ENCODE measurements around the gene TBC1D22A. TPM values are rescaled to one million over a fixed set of nuclear protein-coding genes. Genes with fewer than 3 reads are reported as not detected.

Gene TBC1D22A
- total RNA-seq, 1 experiment from 2014 or later = 20.9 TPM

DNA sequence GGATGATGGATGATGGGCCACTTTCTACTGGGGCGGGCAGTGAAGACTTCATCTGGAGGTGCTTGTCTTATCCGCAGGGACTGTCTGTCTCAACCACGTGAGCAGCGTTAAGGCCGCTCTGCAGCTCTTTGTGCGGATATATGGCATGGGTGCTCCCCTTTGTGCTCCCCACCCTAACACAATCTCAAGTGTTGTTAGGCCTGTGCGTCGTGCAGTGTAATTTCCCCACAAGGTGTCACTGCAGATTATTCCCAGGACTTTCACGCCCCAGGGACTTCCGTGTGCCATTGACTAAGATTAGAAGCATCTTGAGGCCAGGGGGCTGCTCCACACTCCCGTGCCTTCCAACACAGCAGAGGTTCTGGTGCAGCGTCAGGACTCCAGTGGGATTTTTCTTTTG, 65.3 kb downstream of the TBC1D22A start:
- no peak for DNase-seq (ENCODE audit: low read depth, low spot score)
- no peak overlapping the region for H2AFZ ChIP-seq (ENCODE audit: low read depth, low read length, poor library complexity, severe bottlenecking)
- BruUV-seq (replicated peaks) = no TSS peak
- no peak overlapping the region for H3K4me2 ChIP-seq (ENCODE audit: low read length)
- RAD21 ChIA-PET (ENCODE audit: low non-redundant PET in 1 of 2, low total read pairs in 2 of 2, uncharacterized antibody in 2 of 2, unreplicated experiment in 2 of 2) = no interaction called here
- no peaks in the 10 kb centered on the region for H3K36me3 ChIP-seq (ENCODE audit: control insufficient read depth in 1 of 2, insufficient read depth in 2 of 2, low read length in 2 of 2)
- 0 out of 2 replicates have a peak, but pooled peaks have one; percentile 26 for ATAC-seq
- no peaks in the 10 kb centered on the region for H3K9me3 ChIP-seq (ENCODE audit: control insufficient read depth in 1 of 2, insufficient read depth in 1 of 2, low read depth in 1 of 2, low read length in 2 of 2)
- CTCF ChIA-PET = no interaction called here
- no peaks in the 10 kb centered on the region for H3K9me2 ChIP-seq (ENCODE audit: insufficient read depth)
- no peak for TF ChIP-seq JUND (IDR thresholded peaks at IDR 0.05)
- TF ChIP-seq, protein P1, sequence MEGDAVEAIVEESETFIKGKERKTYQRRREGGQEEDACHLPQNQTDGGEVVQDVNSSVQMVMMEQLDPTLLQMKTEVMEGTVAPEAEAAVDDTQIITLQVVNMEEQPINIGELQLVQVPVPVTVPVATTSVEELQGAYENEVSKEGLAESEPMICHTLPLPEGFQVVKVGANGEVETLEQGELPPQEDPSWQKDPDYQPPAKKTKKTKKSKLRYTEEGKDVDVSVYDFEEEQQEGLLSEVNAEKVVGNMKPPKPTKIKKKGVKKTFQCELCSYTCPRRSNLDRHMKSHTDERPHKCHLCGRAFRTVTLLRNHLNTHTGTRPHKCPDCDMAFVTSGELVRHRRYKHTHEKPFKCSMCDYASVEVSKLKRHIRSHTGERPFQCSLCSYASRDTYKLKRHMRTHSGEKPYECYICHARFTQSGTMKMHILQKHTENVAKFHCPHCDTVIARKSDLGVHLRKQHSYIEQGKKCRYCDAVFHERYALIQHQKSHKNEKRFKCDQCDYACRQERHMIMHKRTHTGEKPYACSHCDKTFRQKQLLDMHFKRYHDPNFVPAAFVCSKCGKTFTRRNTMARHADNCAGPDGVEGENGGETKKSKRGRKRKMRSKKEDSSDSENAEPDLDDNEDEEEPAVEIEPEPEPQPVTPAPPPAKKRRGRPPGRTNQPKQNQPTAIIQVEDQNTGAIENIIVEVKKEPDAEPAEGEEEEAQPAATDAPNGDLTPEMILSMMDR (IDR thresholded peaks at IDR 0.05 in 2 of 3, conservative IDR thresholded peaks at IDR 0.05 in 1 of 3; ENCODE audit: borderline replicate concordance in 1 of 3, insufficient read depth in 1 of 3, low read depth in 2 of 3, low read length in 2 of 3) = 0 out of 6 replicates have a peak, but pooled peaks of 1 of the 3 experiments have one; percentile 13
- no peak overlapping the region for H3K4me3 ChIP-seq (replicated peaks in 1 of 2; ENCODE audit: low read depth in 1 of 2, low read length in 2 of 2)
- intact Hi-C loops (cut with micrococcal nuclease) = no loop called here
- peaks cover 19 to 27% of the 10 kb centered on the region in 2 experiments for H3K4me1 ChIP-seq (ENCODE audit: control insufficient read depth in 1 of 2, insufficient read depth in 2 of 2, low read length in 2 of 2)
- no peaks in the 10 kb centered on the region for H4K20me1 ChIP-seq (ENCODE audit: insufficient read depth)
- H3K79me2 ChIP-seq (ENCODE audit: insufficient read depth, low read length) = peaks cover 12% of the 10 kb centered on the region
- H3K9ac ChIP-seq (ENCODE audit: low read length) = no peak overlapping the region
- no peak overlapping the region for H3K27ac ChIP-seq (ENCODE audit: low read depth, low read length)
- POLR2A ChIA-PET = no interaction called here
- no peaks in the 10 kb centered on the region for H3K27me3 ChIP-seq (ENCODE audit: insufficient read depth, low read length)

DNA sequence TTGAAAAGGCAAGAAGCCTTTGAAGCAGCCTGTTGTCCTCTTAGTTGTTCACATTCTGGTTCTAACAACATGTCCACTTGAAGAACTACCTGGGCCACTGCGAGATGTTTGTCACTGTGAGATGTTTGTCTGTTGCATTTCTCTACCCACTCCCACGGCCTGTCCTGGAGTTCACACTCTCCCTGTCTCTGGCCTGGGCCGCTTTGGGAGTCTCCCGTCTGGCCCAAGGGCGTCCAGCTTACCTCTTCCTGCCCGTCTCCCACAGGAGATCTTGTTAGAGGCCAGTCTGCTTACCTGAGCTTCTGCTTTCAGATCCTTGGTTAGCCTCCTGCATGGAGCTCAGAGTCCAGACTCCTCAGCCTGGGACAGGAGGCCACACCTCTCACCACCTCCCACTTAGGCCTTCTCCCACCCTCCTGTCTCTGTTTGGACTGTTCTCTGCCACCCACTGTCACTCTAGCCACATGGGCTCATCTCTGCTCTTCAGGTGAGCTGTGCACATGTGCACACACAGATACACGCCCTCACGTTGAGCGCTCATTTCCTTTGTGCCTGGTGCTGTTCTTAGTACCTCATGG, 66.0 kb downstream of the TBC1D22A start:
- Histone ChIP-seq H3K4me2 (ENCODE audit: low read length) (no peak overlapping the region), H3K4me3 (replicated peaks in 1 of 2; ENCODE audit: low read depth in 1 of 2, low read length in 2 of 2) (no peak overlapping the region), H3K27me3 (ENCODE audit: insufficient read depth, low read length) (no peaks in the 10 kb centered on the region), H3K4me1 (ENCODE audit: control insufficient read depth in 1 of 2, insufficient read depth in 2 of 2, low read length in 2 of 2) (peaks cover 19 to 27% of the 10 kb centered on the region in 2 experiments), H3K9me2 (ENCODE audit: insufficient read depth) (no peaks in the 10 kb centered on the region), H3K36me3 (ENCODE audit: control insufficient read depth in 1 of 2, insufficient read depth in 2 of 2, low read length in 2 of 2) (no peaks in the 10 kb centered on the region), H3K9ac (ENCODE audit: low read length) (no peak overlapping the region), H3K79me2 (ENCODE audit: insufficient read depth, low read length) (peaks cover 10% of the 10 kb centered on the region), H4K20me1 (ENCODE audit: insufficient read depth) (no peaks in the 10 kb centered on the region), H2AFZ (ENCODE audit: low read depth, low read length, poor library complexity, severe bottlenecking) (no peak overlapping the region), H3K9me3 (ENCODE audit: control insufficient read depth in 1 of 2, insufficient read depth in 1 of 2, low read depth in 1 of 2, low read length in 2 of 2) (no peaks in the 10 kb centered on the region), H3K27ac (ENCODE audit: low read depth, low read length) (no peak overlapping the region)
- TF ChIP-seq, protein P2, sequence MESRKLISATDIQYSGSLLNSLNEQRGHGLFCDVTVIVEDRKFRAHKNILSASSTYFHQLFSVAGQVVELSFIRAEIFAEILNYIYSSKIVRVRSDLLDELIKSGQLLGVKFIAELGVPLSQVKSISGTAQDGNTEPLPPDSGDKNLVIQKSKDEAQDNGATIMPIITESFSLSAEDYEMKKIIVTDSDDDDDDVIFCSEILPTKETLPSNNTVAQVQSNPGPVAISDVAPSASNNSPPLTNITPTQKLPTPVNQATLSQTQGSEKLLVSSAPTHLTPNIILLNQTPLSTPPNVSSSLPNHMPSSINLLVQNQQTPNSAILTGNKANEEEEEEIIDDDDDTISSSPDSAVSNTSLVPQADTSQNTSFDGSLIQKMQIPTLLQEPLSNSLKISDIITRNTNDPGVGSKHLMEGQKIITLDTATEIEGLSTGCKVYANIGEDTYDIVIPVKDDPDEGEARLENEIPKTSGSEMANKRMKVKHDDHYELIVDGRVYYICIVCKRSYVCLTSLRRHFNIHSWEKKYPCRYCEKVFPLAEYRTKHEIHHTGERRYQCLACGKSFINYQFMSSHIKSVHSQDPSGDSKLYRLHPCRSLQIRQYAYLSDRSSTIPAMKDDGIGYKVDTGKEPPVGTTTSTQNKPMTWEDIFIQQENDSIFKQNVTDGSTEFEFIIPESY (IDR thresholded peaks at IDR 0.05; ENCODE audit: extremely low read depth, insufficient replicate concordance, low read length) = no peak
- TF ChIP-seq SIN3A (IDR thresholded peaks at IDR 0.05; ENCODE audit: low read depth) (no peak), TCF7L2 (IDR thresholded peaks at IDR 0.05; ENCODE audit: borderline replicate concordance, extremely low read depth, insufficient read depth, insufficient read length) (no peak), ELF1 (IDR thresholded peaks at IDR 0.05; ENCODE audit: borderline replicate concordance, low read depth) (no peak), SP1 (IDR thresholded peaks at IDR 0.05; ENCODE audit: low read depth) (no peak), CBX3 (IDR thresholded peaks at IDR 0.05; ENCODE audit: low read depth) (no peak), ZFX (IDR thresholded peaks at IDR 0.05) (no peak), POLR2A (IDR thresholded peaks at IDR 0.05; ENCODE audit: borderline replicate concordance, extremely low read depth, insufficient read depth, insufficient read length) (no peak)
- TF ChIP-seq, protein P3, sequence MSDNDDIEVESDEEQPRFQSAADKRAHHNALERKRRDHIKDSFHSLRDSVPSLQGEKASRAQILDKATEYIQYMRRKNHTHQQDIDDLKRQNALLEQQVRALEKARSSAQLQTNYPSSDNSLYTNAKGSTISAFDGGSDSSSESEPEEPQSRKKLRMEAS (IDR thresholded peaks at IDR 0.05) = no peak
- TF ChIP-seq, protein P1 (IDR thresholded peaks at IDR 0.05 in 2 of 3, conservative IDR thresholded peaks at IDR 0.05 in 1 of 3; ENCODE audit: borderline replicate concordance in 1 of 3, insufficient read depth in 1 of 3, low read depth in 2 of 3, low read length in 2 of 3) = no peak
- ATAC-seq = no peak
- BruUV-seq (replicated peaks) = no TSS peak
- intact Hi-C loops (cut with micrococcal nuclease) = no loop called here
- RAD21 ChIA-PET (ENCODE audit: low non-redundant PET in 1 of 2, low total read pairs in 2 of 2, uncharacterized antibody in 2 of 2, unreplicated experiment in 2 of 2) = no interaction called here
- POLR2A ChIA-PET = no interaction called here
- CTCF ChIA-PET = no interaction called here
- DNase-seq (ENCODE audit: low read depth, low spot score) = no peak
